ENCODE results near the gene SEC14L2.

The SEC14L2 gene

GRCh38 chr22:30396871-30397655, at the start of gene SEC14L2:
Gene SEC14L2 (plus strand): TSS chr22:30397018. CDS start chr22:30397117, 99 bp downstream.
- peak; percentile 27 for DNase-seq (ENCODE audit: low read depth)

GRCh38 chr22:30347255-30347892, 49.4 kb upstream of the SEC14L2 start:
- DNase-seq (ENCODE audit: low read depth): no peak

- no peak for DNase-seq (ENCODE audit: low read depth)
Measured at GRCh38 chr22:30348404-30348803, 48.4 kb upstream of the SEC14L2 start.

GRCh38 chr22:30348809-30349208, 48.0 kb upstream of the SEC14L2 start:
- DNase-seq (ENCODE audit: low read depth): no peak

GRCh38 chr22:30351226-30351625, 45.6 kb upstream of the SEC14L2 start:
- no peak for DNase-seq (ENCODE audit: low read depth)

GRCh38 chr22:30354644-30355043, 42.2 kb upstream of the SEC14L2 start:
- no peak for DNase-seq (ENCODE audit: low read depth)

GRCh38 chr22:30356449-30357235, 40.2 kb upstream of the SEC14L2 start, which contains the start of the genes CCDC157 and SF3A1:
Gene CCDC157 (plus strand): TSS chr22:30357007. CDS start chr22:30366001, 8,994 bp downstream.
Gene SF3A1 (minus strand): TSS chr22:30356894. CDS start chr22:30356792, 102 bp downstream.
- DNase-seq (ENCODE audit: low read depth): peak; percentile 71

GRCh38 chr22:30357236-30357570, 39.6 kb upstream of the SEC14L2 start:
- DNase-seq (ENCODE audit: low read depth): no peak

- no peak for DNase-seq (ENCODE audit: low read depth)
Measured at GRCh38 chr22:30357650-30358215, 39.1 kb upstream of the SEC14L2 start.

GRCh38 chr22:30358541-30358940, 38.3 kb upstream of the SEC14L2 start:
- no peak for DNase-seq (ENCODE audit: low read depth)

- no peak for DNase-seq (ENCODE audit: low read depth)
Measured at GRCh38 chr22:30361916-30362650, 34.7 kb upstream of the SEC14L2 start.

- DNase-seq (ENCODE audit: low read depth): no peak
Measured at GRCh38 chr22:30362651-30363281, 34.1 kb upstream of the SEC14L2 start.

GRCh38 chr22:30365891-30366290, 30.9 kb upstream of the SEC14L2 start:
- DNase-seq (ENCODE audit: low read depth): no peak

GRCh38 chr22:30368420-30368819, 28.4 kb upstream of the SEC14L2 start:
- no peak for DNase-seq (ENCODE audit: low read depth)

GRCh38 chr22:30370641-30371230, 26.1 kb upstream of the SEC14L2 start:
- DNase-seq (ENCODE audit: low read depth): no peak

GRCh38 chr22:30371321-30371720, 25.5 kb upstream of the SEC14L2 start:
- DNase-seq (ENCODE audit: low read depth): no peak

- no peak for DNase-seq (ENCODE audit: low read depth)
Measured at GRCh38 chr22:30371981-30372380, 24.8 kb upstream of the SEC14L2 start.

- DNase-seq (ENCODE audit: low read depth): no peak
Measured at GRCh38 chr22:30372915-30373314, 23.9 kb upstream of the SEC14L2 start.

- DNase-seq (ENCODE audit: low read depth): no peak
Measured at GRCh38 chr22:30373331-30374325, 23.2 kb upstream of the SEC14L2 start.
